GM12892 (cell line): Measurements from ENCODE around the gene TCF21. TPM values are rescaled to one million over a fixed set of nuclear protein-coding genes. Genes with fewer than 3 reads are reported as not detected.
"Not testable (repeated sequence)": the region's sequence is repeated elsewhere in the genome, so short reads cannot be mapped to it uniquely, and the experiment has no call there.

ENCODE experiments used
- DNase-seq: peaks from one replicate; pipeline ENCODE4 v3.0.0; 2011; ENCODE audit not compliant: insufficient read length
- FAIRE-seq: peaks from 2 replicates; lab custom pipeline; 2011; peaks lifted over from hg19 to GRCh38; lab: Jason Lieb, UNC
- POLR2A ChIP-seq: IDR thresholded peaks from 2 replicates; pipeline ENCODE4 v1.6.1; 2011; ENCODE audit warnings: low read depth, low read length, control low read depth
- POLR2AphosphoS5 ChIP-seq: IDR thresholded peaks from 2 replicates; pipeline ENCODE4 v1.6.1; 2011; ENCODE audit warnings: low read depth, low read length, control low read depth
- TAF1 ChIP-seq: IDR thresholded peaks from 2 replicates; pipeline ENCODE4 v1.6.1; 2011; ENCODE audit warnings: low read depth, mild to moderate bottlenecking, control low read depth, low read length, borderline replicate concordance
- polyA plus RNA-seq: library from polyadenylated mRNA; unstranded; fragments of >200 nt; gene quantifications from one replicate; pipeline ENCODE4 v1.2.1, GENCODE V29; 2012; ENCODE audit warnings: missing spikeins, inconsistent platforms; ENCODE audit not compliant: missing spikeins

Gene TCF21
- not detected for polyA plus RNA-seq

GRCh38 chr6:133888929-133889556 is at the start of gene TCF21:
Gene TCF21, plus strand, starts transcription at chr6:133889113. Its CDS starts 285 bp downstream, at chr6:133889398.
- FAIRE-seq, result no peak
- DNase-seq, result no peak
- no peak for TF ChIP-seq TAF1
- TF ChIP-seq POLR2AphosphoS5, result no peak
- no peak for TF ChIP-seq POLR2A

DNA sequence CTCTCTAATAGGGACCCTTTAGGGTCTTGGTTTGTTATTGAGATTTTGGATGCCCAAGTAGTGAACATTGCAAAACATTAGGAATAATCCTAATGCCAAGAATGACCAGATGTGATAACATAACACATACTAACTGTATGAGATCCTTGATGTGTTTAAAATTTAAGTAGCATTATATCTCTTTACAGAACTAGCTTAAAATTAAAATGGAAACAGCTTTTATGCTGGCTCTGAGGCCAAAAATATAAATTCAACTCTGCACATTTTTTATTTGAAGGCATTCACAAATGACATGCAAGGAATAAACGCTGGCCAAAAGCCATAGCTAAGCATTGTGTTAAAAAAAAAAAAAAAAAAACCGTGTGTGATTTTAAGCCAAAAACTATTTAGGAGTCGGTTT is 47.7 kb upstream of the TCF21 start:
- no peak for FAIRE-seq
- TF ChIP-seq POLR2A (no peak), TAF1 (no peak), POLR2AphosphoS5 (no peak)
- DNase-seq, result no peak

GRCh38 chr6:133843098-133843497 is 45.8 kb upstream of the TCF21 start:
- no peak for TF ChIP-seq POLR2A
- TF ChIP-seq POLR2AphosphoS5, result no peak
- TF ChIP-seq TAF1, result no peak
- no peak for DNase-seq
- no peak for FAIRE-seq

- FAIRE-seq, result no peak
- TF ChIP-seq POLR2A, result no peak
- no peak for TF ChIP-seq POLR2AphosphoS5
- TF ChIP-seq TAF1, result no peak
- no peak for DNase-seq
Observed at GRCh38 chr6:133844709-133845108, 44.2 kb upstream of the TCF21 start.

GRCh38 chr6:133854041-133854363 is 34.9 kb upstream of the TCF21 start:
- no peak for DNase-seq
- no peak for FAIRE-seq
- TF ChIP-seq TAF1, result no peak
- no peak for TF ChIP-seq POLR2A
- no peak for TF ChIP-seq POLR2AphosphoS5

DNA sequence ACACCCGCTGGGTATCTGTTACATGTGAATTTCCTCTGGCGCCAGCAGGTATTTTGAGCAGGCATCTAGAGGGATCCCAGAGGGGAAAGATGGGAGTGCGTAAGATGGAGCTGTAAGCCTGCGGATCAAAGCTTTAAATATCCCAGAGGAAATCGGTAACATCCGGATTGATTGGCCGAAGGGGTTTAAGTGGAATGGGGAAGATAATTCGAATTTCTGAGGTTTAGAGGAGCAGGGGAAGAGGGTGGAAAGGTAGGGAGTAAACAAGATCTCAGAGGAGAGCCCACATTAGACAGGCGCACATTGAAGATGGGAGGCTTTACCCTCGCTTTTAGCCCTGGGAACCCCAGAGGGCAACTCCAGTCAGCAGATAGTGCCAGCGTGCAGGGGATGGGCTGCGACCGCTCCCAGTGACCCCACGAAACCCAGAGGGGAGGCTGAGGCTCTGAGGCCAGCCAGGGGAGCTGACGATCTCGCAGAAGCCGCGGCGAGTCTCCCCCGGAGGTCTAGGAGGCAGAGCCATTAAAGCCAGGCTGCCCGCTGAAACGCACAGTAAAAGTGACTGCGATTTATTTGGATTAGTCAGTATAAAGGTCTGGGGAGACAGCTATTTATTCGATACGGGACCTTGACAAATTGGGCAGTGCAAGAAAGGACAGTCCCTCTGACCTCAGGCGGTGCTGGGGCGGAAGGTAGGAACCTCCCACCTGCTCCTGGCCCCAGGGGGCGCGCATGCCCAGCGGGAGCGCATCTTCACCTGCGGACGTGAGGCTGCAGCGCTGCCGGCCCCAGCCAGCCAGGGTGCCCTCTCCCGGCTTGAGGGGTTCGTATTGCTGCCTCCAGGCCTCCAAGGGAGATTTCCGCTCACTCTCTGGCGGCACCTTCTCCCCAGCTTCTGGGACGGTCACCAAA is 34.3 kb upstream of the TCF21 start:
- FAIRE-seq, result no peak
- TF ChIP-seq POLR2A, result no peak
- TF ChIP-seq POLR2AphosphoS5, result no peak
- TF ChIP-seq TAF1, result no peak
- DNase-seq, result no peak

DNA sequence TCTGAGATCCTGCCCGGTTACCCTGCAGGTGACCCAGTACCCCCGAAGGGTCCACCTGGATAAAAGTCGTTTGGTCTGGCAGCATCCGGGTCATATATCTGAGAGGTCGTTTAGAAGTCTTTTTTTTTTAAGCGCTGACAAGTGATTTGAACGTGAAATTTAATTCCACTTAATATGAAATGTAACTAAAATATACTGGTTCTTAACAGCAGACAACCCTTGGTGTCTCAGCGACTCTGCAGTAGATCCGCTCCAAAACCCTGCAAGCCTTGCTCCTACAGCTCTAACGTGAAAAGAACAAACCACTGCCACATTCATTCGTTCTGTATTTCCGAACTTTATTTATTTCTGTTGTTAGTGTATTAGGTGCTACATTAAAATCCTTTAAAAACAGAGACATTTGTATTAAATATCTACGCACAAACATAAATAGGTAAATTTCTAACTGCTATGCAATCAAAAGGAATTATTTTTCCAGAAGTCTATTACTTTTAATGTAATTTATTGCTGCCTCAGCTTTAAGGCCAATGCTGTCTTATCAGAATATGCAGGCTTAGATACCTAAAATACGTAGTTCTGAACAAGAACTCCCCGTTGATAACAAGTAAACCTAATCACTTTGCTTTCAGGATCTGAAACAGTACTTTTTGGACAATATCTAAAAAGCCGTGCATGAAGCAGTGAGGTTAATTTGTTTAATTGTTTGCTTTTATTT is 33.5 kb upstream of the TCF21 start:
- FAIRE-seq (no peak), DNase-seq (no peak)
- TF ChIP-seq TAF1, result no peak
- TF ChIP-seq POLR2AphosphoS5, result no peak
- no peak for TF ChIP-seq POLR2A

- TF ChIP-seq POLR2AphosphoS5 (no peak), POLR2A (no peak), TAF1 (no peak)
- DNase-seq, result no peak
- FAIRE-seq, result no peak
Observed at GRCh38 chr6:133855991-133856370, 32.9 kb upstream of the TCF21 start.

DNA sequence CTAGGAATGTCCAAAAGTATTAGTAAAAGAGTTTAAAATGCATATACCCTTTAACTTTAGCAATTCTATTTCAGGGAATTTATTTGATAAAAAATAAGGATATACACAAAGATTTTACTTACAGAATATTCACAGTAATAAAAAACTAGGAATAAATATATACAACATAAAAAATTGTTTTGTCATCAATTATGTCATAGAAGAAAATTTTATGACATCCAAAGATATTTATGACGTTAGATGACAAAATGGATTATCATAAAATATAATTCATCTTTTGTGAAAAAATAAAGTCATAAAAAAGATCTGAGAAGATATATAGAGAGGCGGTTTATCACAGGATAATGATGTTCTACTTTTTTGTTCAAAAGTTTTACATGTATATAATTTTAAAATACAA is 32.0 kb upstream of the TCF21 start:
- DNase-seq, result no peak
- FAIRE-seq, result no peak
- TF ChIP-seq TAF1, result no peak
- TF ChIP-seq POLR2AphosphoS5, result no peak
- no peak for TF ChIP-seq POLR2A

- DNase-seq (no peak), FAIRE-seq (no peak)
- no peak for TF ChIP-seq POLR2A
- TF ChIP-seq POLR2AphosphoS5, result no peak
- TF ChIP-seq TAF1, result no peak
Observed at GRCh38 chr6:133857696-133858095, 31.2 kb upstream of the TCF21 start.

- not testable (repeated sequence) for FAIRE-seq, DNase-seq
Observed at GRCh38 chr6:133861337-133861736, 27.6 kb upstream of the TCF21 start.

GRCh38 chr6:133863228-133863627 is 25.7 kb upstream of the TCF21 start:
- no peak for FAIRE-seq
- no peak for DNase-seq
- TF ChIP-seq TAF1 (no peak), POLR2A (no peak), POLR2AphosphoS5 (no peak)
